B cell (primary cell): Measurements from ENCODE around the gene BRD1. TPM values are rescaled to one million over a fixed set of nuclear protein-coding genes. Genes with fewer than 3 reads are reported as not detected.

Experiments
- ATAC-seq: fragments of 200-7000 bp; cut with Tn5 transposase; one replicate; pipeline ENCODE4 v1.10.0; 2021; ENCODE audit warnings: low read depth, mild to moderate bottlenecking, moderate number of reproducible peaks, moderate library complexity
- CTCF ChIA-PET: fragments of 350-600 bp; sonication (Branson Sonifier 250); formaldehyde crosslinking; loops from one replicate; lab custom pipeline; 2021; ENCODE audit warnings: antibody characterized with exemption, inconsistent platforms; lab: Charles Lee
- POLR2A ChIA-PET: fragments of 350-600 bp; sonication (Branson Sonifier 250); formaldehyde crosslinking; loops from one replicate; lab custom pipeline; 2021; ENCODE audit warnings: antibody characterized with exemption; lab: Charles Lee
- DNase-seq: peaks from one replicate; pipeline ENCODE4 v3.0.0; 2013
- H2AFZ ChIP-seq: 2 replicates; pipeline ENCODE4 v1.6.1; 2012; ENCODE audit warnings: mild to moderate bottlenecking, low read depth, low read length; ENCODE audit not compliant: insufficient read depth, poor library complexity, severe bottlenecking
- H3K27ac ChIP-seq, 2 donors: 1 replicate in 1 of 2; 2 replicates in 1 of 2; pipeline ENCODE4 v1.5.1; 2012 to 2013; ENCODE audit warnings: low read length in 2 of 2, mild to moderate bottlenecking in 2 of 2, moderate library complexity in 1 of 2
- H3K27me3 ChIP-seq, 4 experiments: fragments of 200-600 bp in 1 of 4; sonication (generic) in 1 of 4; replicated peaks in 1 of 4; 1 replicate in 2 of 4; 2 replicates in 2 of 4; pipeline versions ENCODE4 v1.6.1 to v1.7.0; 2013 to 2016; ENCODE audit warnings: low read length in 3 of 4, mild to moderate bottlenecking in 2 of 4, mixed read lengths in 1 of 4, moderate library complexity in 1 of 4; ENCODE audit not compliant: insufficient read depth in 4 of 4, control insufficient read depth in 3 of 4; ENCODE audit errors: control extremely low read depth in 1 of 4
- H3K36me3 ChIP-seq, 2 experiments: replicated peaks in 1 of 2; 1 replicate in 1 of 2; 2 replicates in 1 of 2; pipeline versions ENCODE4 v1.6.1 to v1.7.1; 2013; ENCODE audit warnings: low read length in 1 of 2; ENCODE audit not compliant: insufficient read depth in 2 of 2, control insufficient read depth in 1 of 2; ENCODE audit errors: control extremely low read depth in 1 of 2, extremely low read depth in 1 of 2
- H3K4me1 ChIP-seq, 2 donors: fragments of 200-600 bp in 1 of 2; sonication (generic) in 1 of 2; 1 replicate in 1 of 2; 2 replicates in 1 of 2; pipeline versions ENCODE4 v1.5.1 to v1.6.1; 2013 to 2017; ENCODE audit warnings: low read length in 2 of 2; ENCODE audit not compliant: control insufficient read depth in 2 of 2, insufficient read depth in 2 of 2
- H3K4me2 ChIP-seq: replicated peaks from 2 replicates; pipeline ENCODE3; 2012; ENCODE audit warnings: mild to moderate bottlenecking, low read depth, low read length; ENCODE audit not compliant: poor library complexity, severe bottlenecking
- H3K4me3 ChIP-seq, 5 experiments: fragments of 200-600 bp in 1 of 5; sonication (generic) in 1 of 5; 1 replicate in 3 of 5; 2 replicates in 2 of 5; pipeline versions ENCODE4 v1.5.1 to v1.7.0; 2011 to 2016; ENCODE audit warnings: low read length in 4 of 5, mild to moderate bottlenecking in 4 of 5, low read depth in 2 of 5, control low read depth in 1 of 5, moderate library complexity in 1 of 5; ENCODE audit not compliant: insufficient read depth in 1 of 5; ENCODE audit errors: control extremely low read depth in 1 of 5, extremely low read depth in 1 of 5
- H3K79me2 ChIP-seq: fragments of 200-600 bp; sonication (generic); one replicate; pipeline ENCODE4 v1.6.0; 2016; ENCODE audit warnings: low read length; ENCODE audit not compliant: control insufficient read depth, insufficient read depth
- H3K9ac ChIP-seq: fragments of 200-600 bp; sonication (generic); 2 replicates; pipeline ENCODE4 v1.6.1; 2017; ENCODE audit warnings: mild to moderate bottlenecking, low read length, moderate library complexity
- H3K9me3 ChIP-seq, 3 donors: one replicate each; pipeline versions ENCODE4 v1.6.1 to v1.7.1; 2013; ENCODE audit warnings: low read length in 2 of 3; ENCODE audit not compliant: control insufficient read depth in 2 of 3, insufficient read depth in 1 of 3; ENCODE audit errors: control extremely low read depth in 1 of 3
- H4K20me1 ChIP-seq: 2 replicates; pipeline ENCODE4 v1.6.0; 2012; ENCODE audit warnings: mild to moderate bottlenecking, low read length; ENCODE audit not compliant: insufficient read depth, control insufficient read depth, poor library complexity, severe bottlenecking
- H3K27ac Mint-ChIP-seq: one replicate; pipeline ENCODE4 v1.8.0; 2021; ENCODE audit warnings: mixed read lengths
- H3K27me3 Mint-ChIP-seq: one replicate; pipeline ENCODE4 v1.8.0; 2021; ENCODE audit warnings: mixed read lengths
- H3K4me1 Mint-ChIP-seq: one replicate; pipeline ENCODE4 v1.8.0; 2021; ENCODE audit warnings: mixed read lengths
- H3K4me3 Mint-ChIP-seq: one replicate; pipeline ENCODE4 v1.8.0; 2021; ENCODE audit warnings: mixed read lengths
- H3K9me3 Mint-ChIP-seq: one replicate; pipeline ENCODE4 v1.8.0; 2022; ENCODE audit warnings: mixed read lengths; ENCODE audit not compliant: insufficient read depth
- EZH2 ChIP-seq: IDR thresholded peaks from 2 replicates; pipeline ENCODE4 v1.6.1; 2012; ENCODE audit warnings: borderline replicate concordance, low read depth, mild to moderate bottlenecking, moderate library complexity, low read length; ENCODE audit not compliant: insufficient read depth, poor library complexity, severe bottlenecking
- WGBS: methylation state at CpG from one replicate; pipeline ENCODE4 v1.1.5; 2013; ENCODE audit warnings: missing lambda C conversion rate; ENCODE audit not compliant: insufficient coverage; 5-methylcytosine and 5-hydroxymethylcytosine counted together
- intact Hi-C: fragments of 100-400 bp; cut with micrococcal nuclease; formaldehyde crosslinking; loops from one replicate; pipeline ENCODE4 v1.10.0; 2022
- polyA plus RNA-seq: library from polyadenylated mRNA; depleted of rRNA; stranded (reverse); fragments of >200 nt; gene quantifications from 2 replicates; pipeline ENCODE4 v1.2.3, GENCODE V29; 2012
- total RNA-seq, 2 donors: library from RNA; stranded (reverse); fragments of 120-200 nt in 1 of 2; gene quantifications; 1 replicate in 1 of 2; 2 replicates in 1 of 2; pipeline versions ENCODE4 v1.2.3 to v1.2.4, GENCODE V29; 2013 to 2022
- TF ChIP-seq, protein P1 (sequence below): fragments of 200-600 bp; IDR thresholded peaks from one replicate; pipeline ENCODE4 v1.8.0; 2022; ENCODE audit warnings: antibody characterized with exemption, mild to moderate bottlenecking

The BRD1 gene
- total and polyA plus RNA-seq, 2 donors (not counting 1 experiment from before 2014, with no cell fraction given), result 16.9 to 73.3 TPM

- intact Hi-C loops, result no loop called here
- CTCF ChIA-PET, result interaction anchor here (0.6 kb wide), 1 partner anchor 92 kb away, joined by 3 read pairs; no protein-coding TSS in a partner anchor
- Histone ChIP-seq H3K4me3 (no peak overlapping the region), H4K20me1 (no peaks in the 10 kb centered on the region), H3K9ac (no peak overlapping the region), H2AFZ (no peak overlapping the region), H3K36me3 (no peaks in the 10 kb centered on the region), H3K27ac (no peak overlapping the region), H3K79me2 (no peaks in the 10 kb centered on the region), H3K4me2 (no peak overlapping the region), H3K9me3 (peaks cover 0 to 30% (median 0%) of the 10 kb centered on the region in 3 donors), H3K4me1 (peaks cover 15 to 22% of the 10 kb centered on the region in 2 donors), H3K27me3 (peaks cover 0 to 63% (median 26%) of the 10 kb centered on the region in 4 experiments)
- Mint-ChIP-seq H3K4me1 (peaks cover 5% of the 10 kb centered on the region), H3K4me3 (no peak overlapping the region), H3K27ac (no peak overlapping the region), H3K9me3 (peaks cover 3% of the 10 kb centered on the region), H3K27me3 (peaks cover 68% of the 10 kb centered on the region)
- no peak for ATAC-seq
- POLR2A ChIA-PET, result no interaction called here
- WGBS, result 70% methylated on average over 31 of the region's 31 CpGs
- TF ChIP-seq, protein P1, sequence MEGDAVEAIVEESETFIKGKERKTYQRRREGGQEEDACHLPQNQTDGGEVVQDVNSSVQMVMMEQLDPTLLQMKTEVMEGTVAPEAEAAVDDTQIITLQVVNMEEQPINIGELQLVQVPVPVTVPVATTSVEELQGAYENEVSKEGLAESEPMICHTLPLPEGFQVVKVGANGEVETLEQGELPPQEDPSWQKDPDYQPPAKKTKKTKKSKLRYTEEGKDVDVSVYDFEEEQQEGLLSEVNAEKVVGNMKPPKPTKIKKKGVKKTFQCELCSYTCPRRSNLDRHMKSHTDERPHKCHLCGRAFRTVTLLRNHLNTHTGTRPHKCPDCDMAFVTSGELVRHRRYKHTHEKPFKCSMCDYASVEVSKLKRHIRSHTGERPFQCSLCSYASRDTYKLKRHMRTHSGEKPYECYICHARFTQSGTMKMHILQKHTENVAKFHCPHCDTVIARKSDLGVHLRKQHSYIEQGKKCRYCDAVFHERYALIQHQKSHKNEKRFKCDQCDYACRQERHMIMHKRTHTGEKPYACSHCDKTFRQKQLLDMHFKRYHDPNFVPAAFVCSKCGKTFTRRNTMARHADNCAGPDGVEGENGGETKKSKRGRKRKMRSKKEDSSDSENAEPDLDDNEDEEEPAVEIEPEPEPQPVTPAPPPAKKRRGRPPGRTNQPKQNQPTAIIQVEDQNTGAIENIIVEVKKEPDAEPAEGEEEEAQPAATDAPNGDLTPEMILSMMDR, result no peak
- no peak for TF ChIP-seq EZH2
- DNase-seq, result no peak
Observed at GRCh38 chr22:49728570-49729271, 99.0 kb downstream of the BRD1 start.

DNA sequence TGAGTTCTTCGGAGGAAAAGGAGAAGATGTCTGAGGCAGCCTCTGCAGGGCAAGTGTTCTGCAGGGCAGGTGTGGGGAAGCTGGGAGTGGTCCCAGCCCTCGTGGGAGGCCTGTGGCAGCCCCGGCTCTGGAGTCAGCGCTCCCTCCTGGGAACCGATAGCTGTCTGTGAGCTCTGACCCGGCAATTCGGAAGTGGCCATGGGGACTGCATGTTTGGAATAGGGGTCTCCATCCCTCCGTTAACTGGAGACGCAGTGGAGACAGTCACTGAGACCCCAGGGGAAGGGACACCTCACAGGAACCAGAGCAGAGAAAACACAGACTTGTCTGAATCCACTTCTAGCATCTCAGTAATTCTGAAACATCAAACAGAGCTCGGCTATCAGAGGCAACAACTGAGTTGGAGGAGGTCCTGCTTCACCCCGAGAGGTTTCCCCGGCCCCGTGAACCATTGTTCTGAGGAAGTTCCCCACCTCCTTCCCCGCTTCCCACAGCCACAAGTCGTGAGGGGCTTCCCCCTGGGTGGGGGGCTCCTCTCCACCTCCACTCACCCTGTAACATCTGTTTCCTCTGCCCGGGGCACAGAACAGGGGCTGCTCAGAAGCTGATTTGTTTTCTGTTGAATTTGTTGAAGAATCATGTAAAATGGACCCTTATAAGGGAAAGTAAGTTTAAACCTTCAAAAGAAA is 99.6 kb downstream of the BRD1 start:
- Mint-ChIP-seq H3K27ac (no peak overlapping the region), H3K4me1 (peaks cover 5% of the 10 kb centered on the region), H3K9me3 (peaks cover under 1% of the 10 kb centered on the region), H3K27me3 (peaks cover 66% of the 10 kb centered on the region), H3K4me3 (no peak overlapping the region)
- no peak overlapping the region for H3K9ac ChIP-seq
- H3K36me3 ChIP-seq, result no peaks in the 10 kb centered on the region
- intact Hi-C loops, result no loop called here
- no peak for ATAC-seq
- H3K9me3 ChIP-seq, result peaks cover 0 to 34% (median 0%) of the 10 kb centered on the region in 3 donors
- ChIA-PET CTCF (interaction anchor here (0.6 kb wide), 1 partner anchor 93 kb away, joined by 3 read pairs; no protein-coding TSS in a partner anchor), POLR2A (no interaction called here)
- H4K20me1 ChIP-seq, result no peaks in the 10 kb centered on the region
- H3K27me3 ChIP-seq, result peaks cover 0 to 58% (median 25%) of the 10 kb centered on the region in 4 experiments
- DNase-seq, result no peak
- TF ChIP-seq EZH2, result no peak
- TF ChIP-seq, protein P1, result no peak
- H3K4me3 ChIP-seq, result no peak overlapping the region
- H3K4me1 ChIP-seq, result peaks cover 15 to 22% of the 10 kb centered on the region in 2 donors
- H3K4me2 ChIP-seq, result no peak overlapping the region
- no peaks in the 10 kb centered on the region for H3K79me2 ChIP-seq
- no peak overlapping the region for H2AFZ ChIP-seq
- 11% methylated on average over 15 of the region's 16 CpGs for WGBS
- H3K27ac ChIP-seq, result no peak overlapping the region
